GM13977 (cell line): ENCODE measurements around the gene HSP90AB1.

Source experiments
- DNase-seq: peaks from one replicate; pipeline ENCODE4 v3.0.0; 2012; ENCODE audit warnings: low spot score
- CTCF ChIP-seq: IDR thresholded peaks from 2 replicates; pipeline ENCODE4 v1.5.1; 2012; ENCODE audit warnings: mild to moderate bottlenecking, control low read depth; ENCODE audit not compliant: insufficient read depth; ENCODE audit errors: extremely low read depth, missing control alignments
- in situ Hi-C: fragments of 300-500 bp; cut with MboI; formaldehyde crosslinking; loops from one replicate; pipeline ENCODE4 v1.12.0; 2022; ENCODE audit warnings: low sequenced_read_pairs, low pct_unique_long_range_greater_than_20kb, mixed read lengths, inconsistent platforms; ENCODE audit not compliant: unreplicated experiment

Gene HSP90AB1

GRCh38 chr6:44258921-44259320 is 12.0 kb downstream of the HSP90AB1 start:
- TF ChIP-seq CTCF, result no peak
- DNase-seq, result no peak
- in situ Hi-C loops, result no loop called here

- in situ Hi-C loops, result no loop called here
- no peak for DNase-seq
- no peak for TF ChIP-seq CTCF
Measured at GRCh38 chr6:44260011-44260410, 13.1 kb downstream of the HSP90AB1 start.

- in situ Hi-C loops, result no loop called here
- DNase-seq, result peak; percentile 73
- no peak for TF ChIP-seq CTCF
Measured at GRCh38 chr6:44260451-44261297, 13.8 kb downstream of the HSP90AB1 start.

- TF ChIP-seq CTCF, result no peak
- in situ Hi-C loops, result no loop called here
Measured at GRCh38 chr6:44261581-44261980, 14.7 kb downstream of the HSP90AB1 start.

GRCh38 chr6:44262467-44263353 is 15.8 kb downstream of the HSP90AB1 start:
- no peak for DNase-seq
- in situ Hi-C loops, result no loop called here
- no peak for TF ChIP-seq CTCF

More at GRCh38 chr6:44261581-44261980, 14.7 kb downstream of the HSP90AB1 start:
- DNase-seq, result no peak

- in situ Hi-C loops, result no loop called here
- no peak for TF ChIP-seq CTCF
- DNase-seq, result peak; percentile 79
Measured at GRCh38 chr6:44263354-44264100, 16.6 kb downstream of the HSP90AB1 start.
